NCI-H2171 (cell line): ENCODE data around the gene ANO9.

Source experiments
- DNase-seq: peaks from one replicate; lab custom pipeline; 2025; lab: John Stamatoyannopoulos, UW

Gene ANO9

GRCh38 chr11:441418-442274, at the start of gene ANO9:
TSS of gene ANO9 (minus strand) at chr11:442011. CDS start at chr11:441926, 85 bp downstream.
- no peak for DNase-seq

GRCh38 chr11:491358-491757, 49.5 kb upstream of the ANO9 start:
- no peak for DNase-seq

- no peak for DNase-seq
Observed at GRCh38 chr11:490930-491260, 49.1 kb upstream of the ANO9 start.

GRCh38 chr11:490186-490929, 48.5 kb upstream of the ANO9 start:
- DNase-seq = no peak

GRCh38 chr11:489610-490185, 47.9 kb upstream of the ANO9 start:
- no peak for DNase-seq

GRCh38 chr11:488992-489391, 47.2 kb upstream of the ANO9 start:
- no peak for DNase-seq

GRCh38 chr11:488579-488978, 46.8 kb upstream of the ANO9 start:
- DNase-seq = no peak

- no peak for DNase-seq
Observed at GRCh38 chr11:488062-488461, 46.3 kb upstream of the ANO9 start.

- DNase-seq = no peak
Observed at GRCh38 chr11:487571-488021, 45.8 kb upstream of the ANO9 start.

GRCh38 chr11:486189-486588, 44.4 kb upstream of the ANO9 start:
- DNase-seq = no peak

- no peak for DNase-seq
Observed at GRCh38 chr11:484616-485015, 42.8 kb upstream of the ANO9 start.

- DNase-seq = no peak
Observed at GRCh38 chr11:479311-479710, 37.5 kb upstream of the ANO9 start.

GRCh38 chr11:477052-477715, 35.4 kb upstream of the ANO9 start:
- DNase-seq = no peak

- no peak for DNase-seq
Observed at GRCh38 chr11:476416-476815, 34.6 kb upstream of the ANO9 start.

GRCh38 chr11:475941-476340, 34.1 kb upstream of the ANO9 start:
- no peak for DNase-seq

- no peak for DNase-seq
Observed at GRCh38 chr11:474914-475506, 33.2 kb upstream of the ANO9 start.

- DNase-seq = peak; percentile 48
Observed at GRCh38 chr11:473962-474785, 32.4 kb upstream of the ANO9 start.

GRCh38 chr11:473415-473814, 31.6 kb upstream of the ANO9 start:
- DNase-seq = no peak

GRCh38 chr11:472816-473215, 31.0 kb upstream of the ANO9 start:
- DNase-seq = no peak

- DNase-seq = no peak
Observed at GRCh38 chr11:472272-472671, 30.5 kb upstream of the ANO9 start.

- DNase-seq = no peak
Observed at GRCh38 chr11:471468-472145, 29.8 kb upstream of the ANO9 start.
